HG03196 (cell line): Measurements from ENCODE around the gene VMP1.
"Not testable (repeated sequence)": the region's sequence is repeated elsewhere in the genome, so short reads cannot be mapped to it uniquely, and the experiment has no call there.

Source experiments
- ATAC-seq: cut with Tn5 transposase; IDR thresholded peaks from one replicate; pipeline ENCODE4 v1.9.1; 2021; ENCODE audit not compliant: unreplicated experiment

VMP1 gene

GRCh38 chr17:59753522-59754467 lies 46.3 kb downstream of the VMP1 start:
- ATAC-seq = no peak

DNA sequence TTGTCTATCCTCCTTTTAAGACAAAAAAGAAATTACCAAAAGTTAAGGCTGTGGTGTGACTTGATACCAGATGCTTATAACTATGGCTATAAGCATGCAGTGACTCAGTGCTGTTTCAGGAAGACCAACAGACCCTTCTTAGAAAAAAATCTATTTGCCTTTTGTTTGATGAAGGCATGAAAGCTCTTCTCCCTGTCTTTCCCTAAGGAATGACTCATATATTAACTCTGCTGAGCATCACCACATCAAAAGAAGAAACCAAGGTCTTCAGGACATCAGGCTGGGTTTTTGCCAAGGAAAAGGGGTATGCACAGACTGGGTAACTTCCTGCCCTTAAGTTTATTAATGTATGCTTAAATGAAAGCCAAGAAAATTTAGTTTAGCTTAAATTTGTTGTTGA lies 47.1 kb downstream of the VMP1 start:
- no peak for ATAC-seq

DNA sequence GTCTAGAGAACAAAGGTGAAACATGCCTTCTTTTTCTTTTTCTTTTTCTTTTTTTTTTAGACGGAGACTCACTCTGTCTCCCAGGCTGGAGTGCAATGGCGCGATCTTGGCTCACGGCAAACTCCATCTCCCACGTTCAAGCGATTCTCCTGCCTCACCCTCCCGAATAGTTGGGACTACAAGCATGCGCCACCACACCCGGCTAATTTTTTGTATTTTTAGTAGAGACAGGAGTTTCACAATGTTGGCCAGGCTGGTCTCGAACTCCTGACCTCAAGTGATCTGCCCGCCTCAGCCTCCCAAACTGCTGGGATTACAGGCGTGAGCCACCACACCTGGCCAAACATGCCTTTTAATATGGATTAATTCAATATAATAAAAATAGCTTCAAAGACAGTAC lies 47.6 kb downstream of the VMP1 start:
- not testable (repeated sequence) for ATAC-seq

GRCh38 chr17:59756236-59756818 lies 48.9 kb downstream of the VMP1 start:
- no peak for ATAC-seq

DNA sequence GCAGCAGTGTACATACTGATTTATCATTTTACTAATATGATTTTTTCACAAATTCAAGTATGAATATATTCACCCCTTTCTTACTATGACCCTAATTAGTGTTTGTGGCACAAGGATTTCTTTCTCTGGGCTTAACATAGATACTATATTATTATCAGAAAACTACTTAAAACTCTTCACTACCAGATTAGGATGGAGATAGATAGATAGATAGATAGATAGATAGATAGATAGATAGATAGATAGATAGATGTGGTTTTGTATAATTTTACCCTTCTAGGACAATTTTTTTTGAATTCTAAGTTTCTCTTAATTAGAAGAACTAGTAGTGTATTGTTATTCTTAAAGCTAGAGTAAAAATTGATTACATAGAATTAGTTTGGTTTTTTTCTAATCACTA lies 49.6 kb downstream of the VMP1 start:
- no peak for ATAC-seq

DNA sequence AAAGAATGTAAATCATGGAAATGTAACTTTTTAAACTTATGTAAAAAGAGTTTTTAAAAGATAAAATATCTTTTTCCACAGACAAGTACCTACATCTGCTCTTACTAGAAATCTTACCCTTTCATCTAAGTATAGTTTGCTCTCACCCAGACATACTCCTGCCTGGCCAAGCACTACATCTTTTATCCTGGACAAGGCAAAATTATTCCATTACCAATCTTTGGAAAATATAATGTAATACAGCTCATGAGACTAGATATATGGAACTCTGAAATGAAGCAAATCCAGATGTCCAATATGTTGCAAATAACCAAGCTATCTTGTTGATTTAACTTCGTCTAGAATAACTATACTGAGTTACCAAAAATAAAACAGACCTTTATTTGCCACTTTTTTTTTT lies 50.0 kb downstream of the VMP1 start:
- ATAC-seq = no peak

DNA sequence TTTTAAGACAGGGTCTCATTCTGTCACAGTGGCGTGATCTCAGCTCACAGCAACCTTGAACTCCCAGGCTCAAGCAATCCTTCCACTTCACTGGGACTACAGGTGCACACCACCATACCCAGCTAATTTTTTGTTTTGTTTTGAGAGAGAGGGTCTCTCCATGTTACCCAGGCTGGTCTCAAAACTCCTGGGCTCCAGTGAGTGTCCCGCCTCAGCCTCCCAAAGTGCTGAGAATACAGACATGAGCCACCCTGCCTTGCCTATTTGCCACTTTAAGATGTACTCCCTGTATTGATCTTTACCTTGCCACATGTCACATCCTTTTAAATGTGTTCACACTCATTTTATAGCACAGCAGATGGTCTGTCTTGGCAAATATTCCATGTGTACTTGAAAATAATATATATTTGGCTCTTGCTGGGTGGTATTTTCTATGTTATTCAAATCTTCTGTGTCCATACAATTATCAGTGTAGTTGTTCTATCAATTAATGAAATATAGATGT lies 50.5 kb downstream of the VMP1 start:
- ATAC-seq = no peak

DNA sequence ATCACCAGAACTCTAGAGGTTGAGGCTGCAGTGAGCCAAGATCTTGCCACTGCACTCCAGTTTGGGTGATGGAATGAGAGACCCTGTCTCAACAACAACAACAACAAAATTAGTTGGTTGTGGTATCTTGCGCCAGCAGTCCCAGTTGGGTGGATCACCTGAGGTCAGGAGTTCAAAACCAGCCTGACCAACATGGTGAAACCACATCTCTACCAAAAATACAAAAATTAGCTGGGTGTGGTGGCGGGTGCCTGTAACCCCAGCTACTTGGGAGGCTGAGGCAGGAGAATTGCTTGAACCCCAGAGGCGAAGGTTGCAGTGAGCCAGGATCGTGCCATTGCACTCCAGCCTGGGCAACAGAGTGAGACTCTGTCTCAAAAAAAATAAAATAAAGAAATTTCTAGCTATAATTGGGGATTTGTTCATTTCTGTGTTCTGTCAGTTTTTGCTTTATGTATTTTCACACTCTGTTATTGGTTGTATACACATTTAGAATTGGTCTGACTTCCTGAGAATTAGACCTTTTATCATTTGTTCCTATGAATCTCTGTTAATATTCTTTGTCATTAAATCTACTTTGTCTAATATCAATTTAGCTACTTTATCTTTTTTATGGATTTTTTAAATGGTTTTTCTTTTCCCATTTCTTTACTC lies 51.7 kb downstream of the VMP1 start:
- ATAC-seq = not testable (repeated sequence)

DNA sequence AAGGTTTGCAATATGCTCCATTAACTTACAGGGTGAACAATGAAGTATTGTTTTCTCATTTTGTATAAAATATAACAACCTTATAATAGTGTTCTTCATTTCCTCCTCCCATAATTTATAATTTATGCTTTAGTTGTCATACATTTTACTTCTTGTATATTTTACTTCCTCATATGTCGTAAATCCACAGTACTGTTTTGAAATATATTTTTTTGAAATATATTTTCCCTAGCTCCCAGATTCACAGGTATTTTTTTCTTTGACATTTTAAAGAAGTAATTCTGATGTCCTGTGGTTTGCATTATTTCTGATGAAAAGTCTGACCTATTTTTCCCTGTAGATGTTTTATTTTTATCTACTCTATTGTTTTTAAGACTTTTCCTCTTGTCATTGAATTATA lies 52.7 kb downstream of the VMP1 start:
- no peak for ATAC-seq

DNA sequence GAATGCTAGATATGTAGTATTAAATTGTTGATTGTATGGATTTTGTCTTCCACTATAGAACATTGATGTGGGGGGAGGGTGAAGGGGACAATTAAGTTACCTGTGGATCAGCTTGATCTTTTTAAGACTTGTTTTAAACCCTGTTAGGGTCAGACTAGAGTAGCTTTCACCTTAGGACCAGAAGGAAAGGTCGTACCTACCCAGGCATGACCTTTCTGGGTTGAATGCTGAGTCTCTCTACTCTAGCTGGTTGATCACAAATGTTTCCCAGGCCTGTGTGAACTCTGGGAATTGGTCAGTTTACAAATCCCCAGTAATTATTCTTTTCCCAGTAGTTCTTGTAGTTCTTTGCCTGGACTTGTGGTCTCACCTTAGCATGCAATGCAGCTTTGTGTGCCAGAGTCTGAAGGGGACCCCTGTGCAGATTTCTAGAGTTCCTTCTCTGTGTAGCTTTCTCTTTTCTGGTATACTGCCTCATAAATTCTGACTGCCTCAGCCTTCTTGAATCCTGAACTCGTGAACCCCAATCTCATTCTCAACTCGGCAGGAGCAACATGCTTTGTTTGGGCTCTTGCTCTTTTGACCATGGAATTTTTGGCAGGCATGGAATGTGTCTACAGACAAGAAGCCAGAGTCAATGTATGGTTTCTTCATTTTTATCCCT lies 54.1 kb downstream of the VMP1 start:
- no peak for ATAC-seq

GRCh38 chr17:59762049-59762823 lies 54.8 kb downstream of the VMP1 start:
- no peak for ATAC-seq

DNA sequence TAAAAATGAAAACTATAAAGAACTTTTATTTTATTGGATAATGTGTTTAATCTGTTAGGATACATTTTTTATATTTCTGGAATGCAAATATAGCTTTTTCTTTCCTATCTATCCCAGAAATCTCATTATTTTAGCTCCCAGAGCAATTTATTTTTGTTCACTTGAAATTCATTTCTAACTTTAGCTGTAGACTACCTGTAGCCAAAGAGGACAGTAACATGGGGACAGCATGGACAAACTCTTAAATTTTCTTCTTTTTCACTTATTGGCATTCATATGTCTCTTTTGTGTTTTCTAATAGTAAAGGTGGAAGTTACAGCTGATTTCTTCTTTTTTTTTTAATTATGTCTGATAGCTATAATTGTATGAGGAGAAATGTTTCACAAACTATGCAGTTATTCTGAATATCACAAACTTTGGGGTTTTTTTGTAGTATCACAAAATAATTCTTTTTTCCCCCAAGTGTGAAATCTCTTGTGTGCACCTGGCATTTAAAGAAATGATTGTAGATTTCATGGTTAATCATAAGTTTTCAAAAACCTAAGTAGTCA lies 55.4 kb downstream of the VMP1 start:
- no peak for ATAC-seq

DNA sequence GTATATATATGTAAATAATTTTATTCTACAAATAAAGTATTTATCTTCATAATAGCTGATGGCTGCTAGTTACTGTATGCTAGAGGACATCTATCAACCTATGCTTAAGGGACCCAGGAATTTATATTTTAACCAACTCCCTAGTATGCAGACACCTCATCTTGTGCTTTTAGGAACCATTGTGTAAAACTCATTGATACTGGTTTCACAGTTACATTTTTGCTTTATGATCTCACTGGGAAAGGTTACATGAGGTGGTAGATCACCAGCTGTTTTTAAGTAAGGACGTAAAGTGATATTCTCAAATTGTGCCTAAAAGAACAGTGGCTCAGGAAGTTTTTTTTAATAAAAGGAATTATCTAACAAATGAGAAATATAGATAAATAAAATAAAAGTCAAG lies 56.4 kb downstream of the VMP1 start:
- ATAC-seq = no peak

GRCh38 chr17:59764292-59764741 lies 56.9 kb downstream of the VMP1 start:
- no peak for ATAC-seq

DNA sequence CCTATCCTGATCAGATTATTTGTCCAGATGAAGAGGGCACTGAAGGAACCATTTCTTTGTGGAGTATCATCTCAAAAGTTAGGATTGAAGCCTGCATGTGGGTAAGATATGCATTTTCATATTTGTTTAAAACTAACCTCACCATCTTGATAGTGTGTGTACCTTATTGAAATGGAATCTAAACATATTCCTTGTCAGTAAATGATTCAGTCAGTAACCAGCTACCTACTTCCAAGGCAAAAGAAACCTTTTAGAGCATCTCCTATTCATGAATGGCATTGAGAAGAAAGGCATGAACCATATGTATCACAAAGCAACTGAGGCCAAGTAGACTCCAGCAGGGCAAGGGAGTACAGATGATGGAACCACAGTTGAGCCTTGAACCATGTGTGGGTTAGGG lies 57.6 kb downstream of the VMP1 start:
- no peak for ATAC-seq

DNA sequence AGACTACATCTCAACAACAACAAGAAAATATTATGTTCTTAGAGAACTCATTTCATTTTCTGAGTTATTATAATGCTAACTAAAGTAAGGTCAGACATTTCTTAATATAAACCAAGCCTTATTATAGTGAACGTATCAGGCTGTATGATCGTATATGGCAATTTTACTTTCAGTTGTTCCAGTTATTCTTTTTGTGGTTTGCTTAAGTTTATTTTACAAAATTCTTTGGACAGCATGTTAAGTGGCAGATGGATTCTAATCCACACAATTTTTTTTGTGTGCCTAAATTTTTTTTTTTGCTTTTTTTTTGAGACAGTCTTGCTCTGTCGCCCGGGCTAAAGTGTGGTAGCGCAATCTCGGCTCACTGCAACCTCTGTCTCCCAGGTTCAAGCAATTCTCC lies 59.0 kb downstream of the VMP1 start:
- ATAC-seq = no peak

DNA sequence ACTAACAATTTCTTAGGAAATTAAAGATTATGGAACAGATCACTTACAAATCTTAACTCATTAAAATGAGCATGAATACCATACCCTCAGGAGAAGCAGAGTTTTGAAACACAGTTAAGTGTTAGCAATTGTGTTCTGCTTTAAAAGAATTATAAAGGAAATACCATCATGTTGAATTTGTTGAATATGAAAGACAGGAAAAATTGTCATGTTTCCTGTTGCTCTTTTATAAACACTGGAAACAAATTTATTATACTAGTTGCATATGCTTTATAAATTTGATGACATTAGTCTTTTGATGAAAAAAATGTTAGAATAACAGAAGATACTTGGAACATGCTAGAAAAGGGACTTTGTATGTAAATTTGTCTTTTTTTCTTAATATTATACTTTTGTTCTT lies 59.7 kb downstream of the VMP1 start:
- no peak for ATAC-seq

DNA sequence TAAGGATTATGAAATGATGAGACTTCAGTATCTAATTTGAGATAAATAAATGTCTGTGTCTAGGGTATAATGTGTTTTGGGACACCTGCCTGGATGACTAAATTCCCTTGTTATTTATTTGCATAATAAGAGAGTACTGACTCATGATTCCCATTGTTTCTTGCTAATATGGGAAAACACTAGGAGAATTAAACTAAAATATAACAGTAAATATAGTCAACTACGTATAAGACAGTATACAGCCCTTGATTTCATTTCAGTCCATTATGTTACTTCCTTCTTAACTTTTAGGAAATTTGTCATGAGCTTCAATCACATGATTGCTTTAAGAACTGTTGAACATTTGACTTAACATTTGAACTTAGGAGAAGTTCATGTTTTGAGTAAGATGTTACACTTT lies 62.4 kb downstream of the VMP1 start:
- no peak for ATAC-seq

DNA sequence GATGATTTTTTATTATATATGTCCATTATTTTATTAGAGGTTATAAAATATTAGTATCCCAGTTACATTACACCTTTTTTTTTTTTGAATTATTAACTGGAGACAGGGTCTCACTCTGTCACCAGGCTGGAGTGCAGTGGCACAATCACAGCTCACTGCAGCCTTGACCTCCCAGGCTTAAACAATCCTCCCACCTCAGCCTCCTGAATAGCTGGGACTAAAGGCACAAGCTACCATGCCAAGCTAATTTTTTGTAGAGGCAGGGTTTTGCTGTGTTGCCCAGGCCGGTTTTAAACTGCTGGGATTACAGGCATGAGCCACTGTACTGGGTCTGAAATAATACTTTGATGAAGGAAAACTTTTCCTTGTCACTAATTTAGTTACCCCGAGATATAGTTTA lies 63.6 kb downstream of the VMP1 start:
- no peak for ATAC-seq

DNA sequence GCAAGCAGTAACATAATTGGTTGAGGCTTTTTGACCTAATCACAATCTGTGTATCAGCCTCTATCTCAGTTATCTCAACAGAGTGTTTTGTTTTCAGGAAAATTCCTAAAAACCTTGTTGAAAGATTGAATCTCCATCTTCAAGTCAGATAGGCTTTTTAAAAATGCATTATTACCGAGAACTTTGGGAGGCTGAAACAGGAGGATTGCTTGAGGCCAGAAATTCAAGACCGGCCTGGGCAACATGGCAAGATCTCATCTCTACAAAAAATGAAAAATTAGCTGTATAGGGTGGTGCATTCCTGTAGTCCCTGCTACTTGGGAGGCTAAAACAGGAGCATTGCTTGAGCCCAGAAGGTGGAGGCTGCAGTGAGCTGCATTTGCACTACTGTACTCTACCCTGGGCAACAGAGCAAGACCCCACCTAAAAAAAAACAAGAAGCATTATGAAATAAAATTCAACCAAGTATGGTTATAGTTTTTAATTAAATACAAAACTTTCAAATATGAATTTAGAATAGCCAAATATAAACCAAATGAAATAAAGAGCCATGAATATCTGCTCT lies 68.4 kb downstream of the VMP1 start:
- ATAC-seq = no peak
